ENCODE results near the gene GAB2. TPM values are rescaled to one million over a fixed set of nuclear protein-coding genes. Genes with fewer than 3 reads are reported as not detected.

The GAB2 gene
- total and polyA plus RNA-seq, 10 of the 15 experiments (the other 5 are each of a cell fraction or from before 2014, with no cell fraction given) = 0.69 to 12.6 (median 3.8) TPM

GRCh38 chr11:78399136-78399535 lies 18.5 kb downstream of the GAB2 start:
- Histone ChIP-seq H3K27ac (ENCODE audit: control insufficient read depth, insufficient read depth) (no peak overlapping the region), H2AFZ (ENCODE audit: control insufficient read depth, low read depth, low read length) (no peak overlapping the region), H3K9ac (ENCODE audit: control insufficient read depth, insufficient read depth, low read length) (no peak overlapping the region), H3K9me3 (replicated peaks; ENCODE audit: control insufficient read depth, insufficient read depth, low read length) (no peaks in the 10 kb centered on the region), H3K4me2 (ENCODE audit: control insufficient read depth, insufficient read depth) (no peak overlapping the region), H3K4me3 (no peak overlapping the region), H3K4me1 (ENCODE audit: control insufficient read depth, insufficient read depth, low read length) (peaks cover 4% of the 10 kb centered on the region; the same call in 1 of the 2 replicates), H3K27me3 (replicated peaks in 1 of 2; ENCODE audit: control insufficient read depth in 2 of 2, insufficient read depth in 2 of 2, low read length in 1 of 2) (no peaks in the 10 kb centered on the region), H3K36me3 (ENCODE audit: control insufficient read depth in 2 of 2, insufficient read depth in 2 of 2, low read length in 1 of 2) (no peaks in the 10 kb centered on the region), H3K79me2 (ENCODE audit: control insufficient read depth, insufficient read depth, low read length) (no peaks in the 10 kb centered on the region), H4K20me1 (ENCODE audit: control insufficient read depth, insufficient read depth) (no peaks in the 10 kb centered on the region)
- CTCF ChIA-PET = interaction anchor here (0.8 to 1.3 kb wide), 3 partner anchors 20 to 166 kb away, joined by 3 read pairs; no protein-coding TSS in a partner anchor
- no peak for FAIRE-seq
- in situ Hi-C loops (cut with MboI) (no loop called here), intact Hi-C loops (cut with micrococcal nuclease; ENCODE audit: unreplicated experiment) (no loop called here)
- ATAC-seq = no peak
- BruUV-seq (replicated peaks) = no TSS peak
- TF ChIP-seq KAT2A (conservative IDR thresholded peaks at IDR 0.05; ENCODE audit: control insufficient read depth, low read depth, low read length) = no peak
- TF ChIP-seq ATF7 (IDR thresholded peaks at IDR 0.05; ENCODE audit: low read depth) = no peak
- TF ChIP-seq RBBP5 (conservative IDR thresholded peaks at IDR 0.05) = no peak
- no peak for TF ChIP-seq YBX1 (IDR thresholded peaks at IDR 0.05)
- no peak for TF ChIP-seq MYB (IDR thresholded peaks at IDR 0.05; ENCODE audit: borderline replicate concordance, low read depth, low read length)
- TF ChIP-seq, protein P1, sequence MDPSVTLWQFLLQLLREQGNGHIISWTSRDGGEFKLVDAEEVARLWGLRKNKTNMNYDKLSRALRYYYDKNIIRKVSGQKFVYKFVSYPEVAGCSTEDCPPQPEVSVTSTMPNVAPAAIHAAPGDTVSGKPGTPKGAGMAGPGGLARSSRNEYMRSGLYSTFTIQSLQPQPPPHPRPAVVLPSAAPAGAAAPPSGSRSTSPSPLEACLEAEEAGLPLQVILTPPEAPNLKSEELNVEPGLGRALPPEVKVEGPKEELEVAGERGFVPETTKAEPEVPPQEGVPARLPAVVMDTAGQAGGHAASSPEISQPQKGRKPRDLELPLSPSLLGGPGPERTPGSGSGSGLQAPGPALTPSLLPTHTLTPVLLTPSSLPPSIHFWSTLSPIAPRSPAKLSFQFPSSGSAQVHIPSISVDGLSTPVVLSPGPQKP (IDR thresholded peaks at IDR 0.05; ENCODE audit: low read depth, low read length) = no peak
- no peak for TF ChIP-seq BCL11A (IDR thresholded peaks at IDR 0.05; ENCODE audit: low read depth, low read length)
- TF ChIP-seq EZH2 (IDR thresholded peaks at IDR 0.05; ENCODE audit: borderline replicate concordance, control insufficient read depth, low read depth, low read length) = no peak
- no peak for TF ChIP-seq NFIC (IDR thresholded peaks at IDR 0.05; ENCODE audit: low read depth, low read length)
- SMC1A ChIA-PET (ENCODE audit: uncharacterized antibody, unreplicated experiment) = interaction anchor here (1.4 kb wide), 2 partner anchors 89 to 171 kb away, joined by 3 read pairs; no protein-coding TSS in a partner anchor
- POLR2A ChIA-PET = interaction anchor here (0.6 kb wide), 1 partner anchor 43 kb away, joined by 3 read pairs; no protein-coding TSS in a partner anchor
- WGBS (ENCODE audit: insufficient coverage, insufficient replicate concordance, low lambda C conversion rate, missing lambda C conversion rate) = over 99% methylated on average over 4 of the region's 4 CpGs
- RAD21 ChIA-PET (ENCODE audit: unreplicated experiment) = interaction anchor here (0.6 to 2.7 kb wide), 2 partner anchors 43 to 171 kb away, joined by 3 to 7 read pairs; no protein-coding TSS in a partner anchor
- DNase-seq (ENCODE audit: low read depth, low spot score) = no peak
